ENCODE measurements around the gene GLRB.
"Not testable (repeated sequence)": the region's sequence is repeated elsewhere in the genome, so short reads cannot be mapped to it uniquely, and the experiment has no call there.

The GLRB gene

GRCh38 chr4:157170321-157170720, 94.4 kb downstream of the GLRB start:
- Histone ChIP-seq H3K4me3 (ENCODE audit: low read length) (no peak overlapping the region), H3K9me3 (ENCODE audit: control insufficient read depth, insufficient read depth, low read length) (no peaks in the 10 kb centered on the region), H3K9me2 (replicated peaks; ENCODE audit: control insufficient read depth, low read length) (no peaks in the 10 kb centered on the region), H3K36me3 (ENCODE audit: control insufficient read depth, low read length) (no peaks in the 10 kb centered on the region), H3K79me2 (ENCODE audit: control insufficient read depth, low read length) (no peaks in the 10 kb centered on the region), H4K20me1 (ENCODE audit: control insufficient read depth, insufficient read depth, low read depth, low read length) (no peaks in the 10 kb centered on the region), H3K27ac (ENCODE audit: low read depth, low read length) (no peak overlapping the region), H3K27me3 (ENCODE audit: control insufficient read depth, low read length) (no peaks in the 10 kb centered on the region), H3F3A (ENCODE audit: control insufficient read depth, insufficient read depth) (no peaks in the 10 kb centered on the region), H3K4me1 (ENCODE audit: control insufficient read depth, low read length) (no peaks in the 10 kb centered on the region), H3K4me2 (ENCODE audit: low read length) (no peak overlapping the region)
- TF ChIP-seq CTCF (IDR thresholded peaks at IDR 0.05; ENCODE audit: low read depth, low read length, poor library complexity, severe bottlenecking) (no peak), EZH2phosphoT487 (IDR thresholded peaks at IDR 0.05; ENCODE audit: borderline replicate concordance, low read length) (no peak)

GRCh38 chr4:157172011-157172410, 96.1 kb downstream of the GLRB start:
- H3K4me2 ChIP-seq (ENCODE audit: low read length) = no peak overlapping the region
- H3K27me3 ChIP-seq (ENCODE audit: control insufficient read depth, low read length) = no peaks in the 10 kb centered on the region
- H3K79me2 ChIP-seq (ENCODE audit: control insufficient read depth, low read length) = no peaks in the 10 kb centered on the region
- H3K9me2 ChIP-seq (replicated peaks; ENCODE audit: control insufficient read depth, low read length) = no peaks in the 10 kb centered on the region
- TF ChIP-seq EZH2phosphoT487 (IDR thresholded peaks at IDR 0.05; ENCODE audit: borderline replicate concordance, low read length) (no peak), CTCF (IDR thresholded peaks at IDR 0.05; ENCODE audit: low read depth, low read length, poor library complexity, severe bottlenecking) (no peak)
- H3K4me1 ChIP-seq (ENCODE audit: control insufficient read depth, low read length) = no peaks in the 10 kb centered on the region
- no peak overlapping the region for H3K27ac ChIP-seq (ENCODE audit: low read depth, low read length)
- H3F3A ChIP-seq (ENCODE audit: control insufficient read depth, insufficient read depth) = no peaks in the 10 kb centered on the region
- no peaks in the 10 kb centered on the region for H4K20me1 ChIP-seq (ENCODE audit: control insufficient read depth, insufficient read depth, low read depth, low read length)
- H3K4me3 ChIP-seq (ENCODE audit: low read length) = no peak overlapping the region
- H3K9me3 ChIP-seq (ENCODE audit: control insufficient read depth, insufficient read depth, low read length) = no peaks in the 10 kb centered on the region
- H3K36me3 ChIP-seq (ENCODE audit: control insufficient read depth, low read length) = no peaks in the 10 kb centered on the region

- not testable (repeated sequence) for H3K27me3 ChIP-seq (ENCODE audit: control insufficient read depth, low read length); H3F3A ChIP-seq (ENCODE audit: control insufficient read depth, insufficient read depth); H3K4me1 ChIP-seq (ENCODE audit: control insufficient read depth, low read length); H3K36me3 ChIP-seq (ENCODE audit: control insufficient read depth, low read length); H3K4me2 ChIP-seq (ENCODE audit: low read length); H3K4me3 ChIP-seq (ENCODE audit: low read length); H3K9me2 ChIP-seq (replicated peaks; ENCODE audit: control insufficient read depth, low read length); H3K79me2 ChIP-seq (ENCODE audit: control insufficient read depth, low read length); H3K27ac ChIP-seq (ENCODE audit: low read depth, low read length); H3K9me3 ChIP-seq (ENCODE audit: control insufficient read depth, insufficient read depth, low read length); H4K20me1 ChIP-seq (ENCODE audit: control insufficient read depth, insufficient read depth, low read depth, low read length)
These were observed 104.3 kb downstream of the GLRB start for GRCh38 chr4:157180268-157180667.

- Histone ChIP-seq H3K36me3 (ENCODE audit: control insufficient read depth, low read length) (no peaks in the 10 kb centered on the region), H3F3A (ENCODE audit: control insufficient read depth, insufficient read depth) (no peaks in the 10 kb centered on the region), H4K20me1 (ENCODE audit: control insufficient read depth, insufficient read depth, low read depth, low read length) (no peaks in the 10 kb centered on the region), H3K79me2 (ENCODE audit: control insufficient read depth, low read length) (no peaks in the 10 kb centered on the region), H3K9me3 (ENCODE audit: control insufficient read depth, insufficient read depth, low read length) (no peaks in the 10 kb centered on the region), H3K27ac (ENCODE audit: low read depth, low read length) (no peak overlapping the region), H3K4me1 (ENCODE audit: control insufficient read depth, low read length) (no peaks in the 10 kb centered on the region), H3K9me2 (replicated peaks; ENCODE audit: control insufficient read depth, low read length) (no peaks in the 10 kb centered on the region), H3K4me2 (ENCODE audit: low read length) (no peak overlapping the region), H3K4me3 (ENCODE audit: low read length) (no peak overlapping the region), H3K27me3 (ENCODE audit: control insufficient read depth, low read length) (no peaks in the 10 kb centered on the region)
- TF ChIP-seq EZH2phosphoT487 (IDR thresholded peaks at IDR 0.05; ENCODE audit: borderline replicate concordance, low read length) (no peak), CTCF (IDR thresholded peaks at IDR 0.05; ENCODE audit: low read depth, low read length, poor library complexity, severe bottlenecking) (no peak)
These were observed 108.3 kb downstream of the GLRB start for GRCh38 chr4:157184300-157184699.

Measured in DOHH2 (cell line).